SU-DHL-6 (cell line): ENCODE measurements around the gene CDK12.

ENCODE experiments used
- H2AFZ ChIP-seq: fragments of 200-600 bp; sonication (generic); 2 replicates; pipeline ENCODE4 v1.6.1; 2014; ENCODE audit warnings: low read depth, mild to moderate bottlenecking, moderate library complexity, mixed read lengths, antibody characterized with exemption, low read length; ENCODE audit not compliant: severe bottlenecking
- H3F3A ChIP-seq: fragments of 200-600 bp; shearing (Covaris generic); 2 replicates; pipeline ENCODE4 v1.6.0; 2016; ENCODE audit warnings: antibody characterized with exemption, mild to moderate bottlenecking; ENCODE audit not compliant: insufficient read depth
- H3K27ac ChIP-seq: fragments of 200-600 bp; sonication (generic); 2 replicates; pipeline ENCODE4 v1.5.1; 2016; ENCODE audit warnings: low read depth, mild to moderate bottlenecking, low read length, moderate library complexity, mixed read lengths
- H3K27me3 ChIP-seq: fragments of 200-600 bp; sonication (generic), shearing (Covaris generic); 2 replicates; pipeline ENCODE4 v1.6.0; 2014; ENCODE audit warnings: mild to moderate bottlenecking, low read length
- H3K36me3 ChIP-seq: fragments of 200-600 bp; sonication (generic); 2 replicates; pipeline ENCODE4 v1.6.1; 2014; ENCODE audit warnings: mild to moderate bottlenecking, low read length, mixed read lengths
- H3K4me2 ChIP-seq: fragments of 300-600, 200-600 bp; shearing (Covaris generic), sonication (generic); 2 replicates; pipeline ENCODE4 v1.6.0; 2014; ENCODE audit warnings: low read length, low read depth, mild to moderate bottlenecking; ENCODE audit not compliant: poor library complexity, severe bottlenecking
- H3K4me3 ChIP-seq: fragments of 200-600 bp; sonication (generic); 2 replicates; pipeline ENCODE4 v1.5.1; 2014; ENCODE audit warnings: antibody characterized with exemption, low read length, mild to moderate bottlenecking, mixed read lengths; ENCODE audit not compliant: insufficient read depth, poor library complexity, severe bottlenecking
- H3K79me2 ChIP-seq: fragments of 200-600 bp; sonication (generic); 2 replicates; pipeline ENCODE4 v1.6.1; 2014; ENCODE audit warnings: mild to moderate bottlenecking, low read length, moderate library complexity; ENCODE audit not compliant: insufficient read depth
- H3K9ac ChIP-seq: fragments of 200-600 bp; sonication (generic); 2 replicates; pipeline ENCODE4 v1.7.0; 2014; ENCODE audit warnings: mild to moderate bottlenecking, low read length
- H3K9me2 ChIP-seq: fragments of 200-600 bp; sonication (generic); replicated peaks from 2 replicates; pipeline ENCODE4 v1.6.1; 2014; ENCODE audit warnings: low read length; ENCODE audit not compliant: insufficient read depth
- H3K9me3 ChIP-seq: fragments of 200-600 bp; sonication (generic); 2 replicates; pipeline ENCODE4 v1.6.1; 2014; ENCODE audit warnings: low read length, mixed read lengths; ENCODE audit not compliant: insufficient read depth
- H4K20me1 ChIP-seq: fragments of 200-600 bp; sonication (generic); 2 replicates; pipeline ENCODE4 v1.6.1; 2014; ENCODE audit warnings: low read depth, mild to moderate bottlenecking, antibody characterized with exemption, low read length, moderate library complexity, mixed read lengths
- EZH2phosphoT487 ChIP-seq: fragments of 200-600 bp; sonication (generic), shearing (Covaris generic); conservative IDR thresholded peaks from 2 replicates; pipeline ENCODE4 v1.6.1; 2018; ENCODE audit warnings: mild to moderate bottlenecking, antibody characterized with exemption, low read length, moderate library complexity, mixed read lengths
- TF ChIP-seq, protein P1 (sequence below): fragments of 200-600 bp; sonication (generic); IDR thresholded peaks from one replicate; pipeline ENCODE4 v1.5.1; 2017; ENCODE audit warnings: antibody characterized with exemption, mild to moderate bottlenecking, low read length, moderate library complexity; ENCODE audit not compliant: insufficient read depth, poor library complexity, severe bottlenecking

CDK12 gene

DNA sequence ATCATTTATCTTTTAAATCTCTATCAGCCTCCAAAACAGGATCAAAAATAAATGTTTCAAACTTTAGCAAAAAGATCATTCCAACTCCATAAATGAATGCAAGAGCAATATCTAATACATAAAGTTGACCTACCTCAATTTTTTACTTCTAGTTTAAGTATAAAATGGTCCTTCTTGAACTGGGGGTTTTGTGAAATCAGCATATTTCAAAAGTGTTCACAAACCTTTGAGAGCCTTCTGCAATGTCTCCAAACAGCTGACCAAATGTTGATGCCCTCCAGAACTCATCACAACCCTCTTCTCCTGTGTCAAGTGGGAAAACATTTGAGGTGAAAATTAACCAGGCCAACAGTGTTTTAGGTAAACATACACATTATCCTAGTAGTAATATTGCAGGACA is 18.0 kb upstream of the CDK12 start:
- TF ChIP-seq, protein P1, sequence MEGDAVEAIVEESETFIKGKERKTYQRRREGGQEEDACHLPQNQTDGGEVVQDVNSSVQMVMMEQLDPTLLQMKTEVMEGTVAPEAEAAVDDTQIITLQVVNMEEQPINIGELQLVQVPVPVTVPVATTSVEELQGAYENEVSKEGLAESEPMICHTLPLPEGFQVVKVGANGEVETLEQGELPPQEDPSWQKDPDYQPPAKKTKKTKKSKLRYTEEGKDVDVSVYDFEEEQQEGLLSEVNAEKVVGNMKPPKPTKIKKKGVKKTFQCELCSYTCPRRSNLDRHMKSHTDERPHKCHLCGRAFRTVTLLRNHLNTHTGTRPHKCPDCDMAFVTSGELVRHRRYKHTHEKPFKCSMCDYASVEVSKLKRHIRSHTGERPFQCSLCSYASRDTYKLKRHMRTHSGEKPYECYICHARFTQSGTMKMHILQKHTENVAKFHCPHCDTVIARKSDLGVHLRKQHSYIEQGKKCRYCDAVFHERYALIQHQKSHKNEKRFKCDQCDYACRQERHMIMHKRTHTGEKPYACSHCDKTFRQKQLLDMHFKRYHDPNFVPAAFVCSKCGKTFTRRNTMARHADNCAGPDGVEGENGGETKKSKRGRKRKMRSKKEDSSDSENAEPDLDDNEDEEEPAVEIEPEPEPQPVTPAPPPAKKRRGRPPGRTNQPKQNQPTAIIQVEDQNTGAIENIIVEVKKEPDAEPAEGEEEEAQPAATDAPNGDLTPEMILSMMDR, result no peak
- TF ChIP-seq EZH2phosphoT487, result no peak
- Histone ChIP-seq H3K4me3 (no peak overlapping the region), H3K4me2 (no peak overlapping the region), H4K20me1 (no peaks in the 10 kb centered on the region), H3K9me2 (no peaks in the 10 kb centered on the region), H2AFZ (no peak overlapping the region), H3K27ac (no peak overlapping the region), H3K9me3 (no peaks in the 10 kb centered on the region), H3K9ac (no peak overlapping the region), H3K79me2 (peaks cover 16% of the 10 kb centered on the region), H3K36me3 (peaks cover 34% of the 10 kb centered on the region), H3K27me3 (no peaks in the 10 kb centered on the region), H3F3A (peaks cover 4% of the 10 kb centered on the region; the same call in 1 of the 2 replicates)

DNA sequence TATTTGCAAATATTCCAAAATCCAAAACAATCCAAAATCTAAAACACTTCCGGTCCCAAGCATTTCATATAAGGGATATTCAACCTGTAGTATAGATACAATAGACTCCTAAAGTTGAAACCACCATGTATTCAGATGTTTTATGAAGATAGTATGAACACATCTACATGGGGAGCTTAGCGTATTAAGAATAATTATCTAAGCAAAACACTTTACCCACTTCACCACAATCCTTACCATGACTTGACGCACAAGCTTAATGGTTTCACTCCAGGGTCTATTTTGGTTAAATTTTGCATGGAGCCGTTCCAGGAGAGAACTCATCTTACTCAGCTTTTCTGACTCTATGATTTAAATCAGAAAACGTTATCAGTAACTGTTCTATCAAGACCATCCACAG is 13.7 kb upstream of the CDK12 start:
- Histone ChIP-seq H3K9me3 (no peaks in the 10 kb centered on the region), H3K4me3 (no peak overlapping the region), H3K27me3 (no peaks in the 10 kb centered on the region), H3F3A (peaks cover 8% of the 10 kb centered on the region; the same call in 1 of the 2 replicates), H2AFZ (no peak overlapping the region), H3K36me3 (peaks cover 12% of the 10 kb centered on the region), H3K79me2 (peaks cover 44% of the 10 kb centered on the region), H3K9ac (no peak overlapping the region), H3K27ac (no peak overlapping the region), H3K4me2 (no peak overlapping the region), H4K20me1 (no peaks in the 10 kb centered on the region), H3K9me2 (no peaks in the 10 kb centered on the region)
- TF ChIP-seq, protein P1, result no peak
- TF ChIP-seq EZH2phosphoT487, result no peak

DNA sequence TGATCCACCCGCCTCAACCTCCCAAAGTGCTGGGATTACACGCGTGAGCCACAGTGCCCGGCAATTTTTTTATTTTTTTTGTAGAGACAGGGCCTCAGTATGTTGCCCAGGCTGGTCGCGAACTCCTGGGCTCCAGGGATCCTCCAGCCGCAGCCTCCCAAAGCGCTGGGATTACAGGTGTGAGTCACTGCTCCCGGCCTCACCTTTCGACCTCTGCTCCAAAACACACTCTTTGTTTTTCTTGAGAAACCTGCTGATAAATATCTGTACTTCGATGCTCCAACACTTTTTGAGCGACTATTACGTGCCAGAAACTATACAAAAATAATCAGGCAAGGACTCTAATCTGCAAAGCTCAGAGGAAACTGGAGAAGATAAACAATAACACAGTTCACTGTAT is 11.2 kb upstream of the CDK12 start:
- Histone ChIP-seq H3F3A (peaks cover 14% of the 10 kb centered on the region; the same call in 1 of the 2 replicates), H3K27me3 (no peaks in the 10 kb centered on the region), H3K79me2 (peaks cover 44% of the 10 kb centered on the region), H3K9ac (peak overlapping the region; percentile 84), H3K4me2 (peak overlapping the region; percentile 63), H3K27ac (no peak overlapping the region), H2AFZ (no peak overlapping the region), H4K20me1 (no peaks in the 10 kb centered on the region), H3K4me3 (peak overlapping the region; percentile 89), H3K9me2 (no peaks in the 10 kb centered on the region), H3K9me3 (no peaks in the 10 kb centered on the region), H3K36me3 (peaks cover 9% of the 10 kb centered on the region)
- TF ChIP-seq, protein P1, result no peak
- no peak for TF ChIP-seq EZH2phosphoT487
